Naive thymus-derived CD4-positive, alpha-beta T cell (primary cell): Measurements from ENCODE around the gene MMP26. TPM values are rescaled to one million over a fixed set of nuclear protein-coding genes. Genes with fewer than 3 reads are reported as not detected.

ENCODE experiments used
- ATAC-seq: fragments of 150-1000 bp; cut with Tn5 transposase; 2 replicates; pipeline ENCODE4 v1.10.0; 2021; ENCODE audit warnings: mild to moderate bottlenecking, moderate library complexity
- CTCF ChIA-PET: fragments of 350-600 bp; sonication (Branson Sonifier 250); formaldehyde crosslinking; loops from one replicate; lab custom pipeline; 2021; ENCODE audit warnings: antibody characterized with exemption; lab: Charles Lee
- POLR2A ChIA-PET: fragments of 350-600 bp; sonication (Branson Sonifier 250); formaldehyde crosslinking; loops from one replicate; lab custom pipeline; 2021; ENCODE audit warnings: antibody characterized with exemption, inconsistent platforms; lab: Charles Lee
- DNase-seq, 9 donors: peaks; one replicate each; pipeline versions ENCODE4 v3.0.0 to v3.0.0-alpha.2; 2020 to 2022; ENCODE audit warnings: mixed read lengths in 1 of 9
- H3K27ac ChIP-seq: one replicate; pipeline ENCODE4 v1.7.0; 2013; ENCODE audit warnings: mild to moderate bottlenecking, low read depth, low read length, moderate library complexity
- H3K27me3 ChIP-seq, 2 donors: one replicate each; pipeline ENCODE4 v1.7.0; 2013; ENCODE audit warnings: low read length in 2 of 2, mild to moderate bottlenecking in 2 of 2, moderate library complexity in 2 of 2; ENCODE audit not compliant: control insufficient read depth in 2 of 2, insufficient read depth in 2 of 2
- H3K36me3 ChIP-seq, 3 experiments: 1 replicate in 2 of 3; 2 replicates in 1 of 3; pipeline ENCODE4 v1.7.0; 2013; ENCODE audit warnings: low read length in 3 of 3, mild to moderate bottlenecking in 3 of 3, moderate library complexity in 1 of 3; ENCODE audit not compliant: insufficient read depth in 3 of 3, control insufficient read depth in 2 of 3
- H3K4me1 ChIP-seq, 2 donors: one replicate each; pipeline ENCODE4 v1.7.0; 2013; ENCODE audit warnings: low read length in 2 of 2, mild to moderate bottlenecking in 2 of 2, moderate library complexity in 1 of 2; ENCODE audit not compliant: control insufficient read depth in 2 of 2, insufficient read depth in 2 of 2
- H3K4me3 ChIP-seq: 2 replicates; pipeline ENCODE4 v1.7.0; 2013; ENCODE audit warnings: mild to moderate bottlenecking, low read length
- H3K9me3 ChIP-seq, 3 experiments: 1 replicate in 2 of 3; 2 replicates in 1 of 3; pipeline ENCODE4 v1.7.0; 2013; ENCODE audit warnings: low read length in 3 of 3; ENCODE audit not compliant: control insufficient read depth in 2 of 3
- H3K27ac Mint-ChIP-seq, 9 donors: one replicate each; pipeline ENCODE4 v1.8.0; 2020 to 2022; ENCODE audit warnings: mixed read lengths in 9 of 9, mild to moderate bottlenecking in 8 of 9, moderate library complexity in 5 of 9, inconsistent platforms in 2 of 9
- H3K27me3 Mint-ChIP-seq, 5 donors: one replicate each; pipeline ENCODE4 v1.8.0; 2021 to 2022; ENCODE audit warnings: mixed read lengths in 5 of 5, mild to moderate bottlenecking in 1 of 5
- H3K36me3 Mint-ChIP-seq, 5 donors: one replicate each; pipeline ENCODE4 v1.8.0; 2020 to 2022; ENCODE audit warnings: mixed read lengths in 5 of 5, mild to moderate bottlenecking in 3 of 5, inconsistent platforms in 1 of 5
- H3K4me1 Mint-ChIP-seq, 7 donors: one replicate each; pipeline ENCODE4 v1.8.0; 2020 to 2022; ENCODE audit warnings: mixed read lengths in 7 of 7, mild to moderate bottlenecking in 3 of 7, inconsistent platforms in 1 of 7
- H3K4me3 Mint-ChIP-seq, 10 donors: one replicate each; pipeline ENCODE4 v1.8.0; 2020 to 2022; ENCODE audit warnings: mild to moderate bottlenecking in 10 of 10, mixed read lengths in 10 of 10, moderate library complexity in 6 of 10, inconsistent platforms in 2 of 10
- H3K9me3 Mint-ChIP-seq, 11 donors: one replicate each; pipeline ENCODE4 v1.8.0; 2020 to 2022; ENCODE audit warnings: mixed read lengths in 11 of 11, mild to moderate bottlenecking in 4 of 11, inconsistent platforms in 1 of 11, moderate library complexity in 1 of 11
- intact Hi-C, 2 donors: fragments of 100-400 bp; cut with micrococcal nuclease; formaldehyde crosslinking; loops; one replicate each; pipeline ENCODE4 v1.15.1; 2023
- polyA plus RNA-seq, 2 donors: library from polyadenylated mRNA; unstranded; fragments of 300-500 nt; fragmentation: Illumina TruSeq; gene quantifications; one replicate each; pipeline ENCODE4 v1.2.3, GENCODE V29; 2021
- total RNA-seq, 6 experiments: library from RNA in 5 of 6; stranded (reverse) in 5 of 6; gene quantifications; 1 replicate in 5 of 6; 2 replicates in 1 of 6; pipeline ENCODE4 v1.2.3 and lab custom pipeline; 2021 to 2026

The MMP26 gene
- total and polyA plus RNA-seq, 7 experiments from 2014 or later: not detected

- DNase-seq: no peak
- no peaks in the 10 kb centered on the region for H3K9me3 Mint-ChIP-seq
- H3K36me3 Mint-ChIP-seq: no peaks in the 10 kb centered on the region
- ChIA-PET POLR2A (no interaction called here), CTCF (no interaction called here)
- no peaks in the 10 kb centered on the region for H3K9me3 ChIP-seq
- H3K4me3 Mint-ChIP-seq: no peak overlapping the region
- no peaks in the 10 kb centered on the region for H3K27me3 ChIP-seq
- H3K4me3 ChIP-seq: no peak overlapping the region
- H3K27ac Mint-ChIP-seq: no peak overlapping the region
- no peaks in the 10 kb centered on the region for H3K4me1 ChIP-seq
- no peaks in the 10 kb centered on the region for H3K36me3 ChIP-seq
- intact Hi-C loops: no loop called here
- peaks cover 2 to 49% (median 29%) of the 10 kb centered on the region in 5 donors for H3K27me3 Mint-ChIP-seq
- no peak overlapping the region for H3K27ac ChIP-seq
- no peaks in the 10 kb centered on the region for H3K4me1 Mint-ChIP-seq
- no peak for ATAC-seq
These were observed 32.8 kb upstream of the MMP26 start for GRCh38 chr11:4671741-4672140.

GRCh38 chr11:4672470-4672869, 32.1 kb upstream of the MMP26 start:
- peaks cover 2 to 50% (median 30%) of the 10 kb centered on the region in 5 donors for H3K27me3 Mint-ChIP-seq

GRCh38 chr11:4673781-4674180, 30.8 kb upstream of the MMP26 start:
- ATAC-seq (no peak), DNase-seq (no peak)
- H3K27me3 Mint-ChIP-seq: peaks cover 2 to 50% (median 30%) of the 10 kb centered on the region in 5 donors
- H3K4me3 Mint-ChIP-seq: no peak overlapping the region
- intact Hi-C loops: no loop called here
- no peak overlapping the region for H3K27ac Mint-ChIP-seq
- ChIA-PET POLR2A (no interaction called here), CTCF (no interaction called here)
- no peak overlapping the region for H3K4me3 ChIP-seq
- H3K36me3 Mint-ChIP-seq: no peaks in the 10 kb centered on the region
- no peaks in the 10 kb centered on the region for H3K9me3 Mint-ChIP-seq
- H3K27ac ChIP-seq: no peak overlapping the region
- H3K4me1 ChIP-seq: no peaks in the 10 kb centered on the region
- no peaks in the 10 kb centered on the region for H3K36me3 ChIP-seq
- no peaks in the 10 kb centered on the region for H3K9me3 ChIP-seq
- H3K27me3 ChIP-seq: no peaks in the 10 kb centered on the region
- no peaks in the 10 kb centered on the region for H3K4me1 Mint-ChIP-seq

More at GRCh38 chr11:4672470-4672869, 32.1 kb upstream of the MMP26 start:
- H3K4me3 ChIP-seq: no peak overlapping the region
- ATAC-seq (no peak), DNase-seq (no peak)
- no peak overlapping the region for H3K27ac Mint-ChIP-seq
- ChIA-PET POLR2A (no interaction called here), CTCF (no interaction called here)
- no peaks in the 10 kb centered on the region for H3K9me3 Mint-ChIP-seq
- H3K27me3 ChIP-seq: no peaks in the 10 kb centered on the region
- no peaks in the 10 kb centered on the region for H3K36me3 Mint-ChIP-seq
- no peak overlapping the region for H3K4me3 Mint-ChIP-seq
- no peaks in the 10 kb centered on the region for H3K9me3 ChIP-seq
- H3K4me1 Mint-ChIP-seq: no peaks in the 10 kb centered on the region
- H3K4me1 ChIP-seq: no peaks in the 10 kb centered on the region
- no peak overlapping the region for H3K27ac ChIP-seq
- H3K36me3 ChIP-seq: no peaks in the 10 kb centered on the region
- intact Hi-C loops: no loop called here

- intact Hi-C loops: no loop called here
- Histone ChIP-seq H3K36me3 (no peaks in the 10 kb centered on the region), H3K27me3 (no peaks in the 10 kb centered on the region), H3K4me3 (no peak overlapping the region), H3K4me1 (no peaks in the 10 kb centered on the region), H3K27ac (no peak overlapping the region), H3K9me3 (no peaks in the 10 kb centered on the region)
- CTCF ChIA-PET: no interaction called here
- Mint-ChIP-seq H3K27me3 (peaks cover 0 to 38% (median 22%) of the 10 kb centered on the region in 5 donors), H3K27ac (no peak overlapping the region), H3K36me3 (no peaks in the 10 kb centered on the region), H3K4me3 (no peak overlapping the region), H3K4me1 (no peaks in the 10 kb centered on the region), H3K9me3 (no peaks in the 10 kb centered on the region)
- POLR2A ChIA-PET: no interaction called here
- no peak for DNase-seq
- no peak for ATAC-seq
These were observed 26.6 kb upstream of the MMP26 start for GRCh38 chr11:4677948-4678347.

GRCh38 chr11:4680341-4680740, 24.2 kb upstream of the MMP26 start:
- no peaks in the 10 kb centered on the region for H3K9me3 ChIP-seq
- Mint-ChIP-seq H3K4me3 (no peak overlapping the region), H3K9me3 (no peaks in the 10 kb centered on the region), H3K27me3 (peaks cover 0 to 26% (median 18%) of the 10 kb centered on the region in 5 donors), H3K4me1 (no peaks in the 10 kb centered on the region), H3K36me3 (no peaks in the 10 kb centered on the region), H3K27ac (no peak overlapping the region)
- DNase-seq: no peak
- no peaks in the 10 kb centered on the region for H3K4me1 ChIP-seq
- ChIA-PET CTCF (no interaction called here), POLR2A (no interaction called here)
- no peaks in the 10 kb centered on the region for H3K36me3 ChIP-seq
- intact Hi-C loops: no loop called here
- H3K27ac ChIP-seq: no peak overlapping the region
- H3K4me3 ChIP-seq: no peak overlapping the region
- no peak for ATAC-seq
- H3K27me3 ChIP-seq: no peaks in the 10 kb centered on the region

- H3K27ac ChIP-seq: no peak overlapping the region
- no peak overlapping the region for H3K4me3 Mint-ChIP-seq
- H3K27me3 Mint-ChIP-seq: peaks cover 0 to 11% (median 6%) of the 10 kb centered on the region in 5 donors
- DNase-seq (no peak), ATAC-seq (no peak)
- H3K9me3 ChIP-seq: no peaks in the 10 kb centered on the region
- no peaks in the 10 kb centered on the region for H3K27me3 ChIP-seq
- H3K4me3 ChIP-seq: no peak overlapping the region
- H3K36me3 Mint-ChIP-seq: no peaks in the 10 kb centered on the region
- H3K27ac Mint-ChIP-seq: no peak overlapping the region
- no peaks in the 10 kb centered on the region for H3K4me1 ChIP-seq
- H3K9me3 Mint-ChIP-seq: no peaks in the 10 kb centered on the region
- CTCF ChIA-PET: no interaction called here
- POLR2A ChIA-PET: no interaction called here
- intact Hi-C loops: no loop called here
- no peaks in the 10 kb centered on the region for H3K36me3 ChIP-seq
- H3K4me1 Mint-ChIP-seq: no peaks in the 10 kb centered on the region
These were observed 21.8 kb upstream of the MMP26 start for GRCh38 chr11:4682623-4683419.

GRCh38 chr11:4684631-4685285, 19.8 kb upstream of the MMP26 start:
- no peaks in the 10 kb centered on the region for H3K9me3 Mint-ChIP-seq

More at GRCh38 chr11:4684631-4685285, 19.8 kb upstream of the MMP26 start:
- no peaks in the 10 kb centered on the region for H3K9me3 ChIP-seq
- Mint-ChIP-seq H3K27ac (no peak overlapping the region), H3K4me3 (no peak overlapping the region), H3K27me3 (peaks cover 0 to 10% (median 5%) of the 10 kb centered on the region in 5 donors), H3K36me3 (no peaks in the 10 kb centered on the region), H3K4me1 (no peaks in the 10 kb centered on the region)
- no peak for DNase-seq
- ChIA-PET POLR2A (no interaction called here), CTCF (no interaction called here)
- intact Hi-C loops: no loop called here
- no peaks in the 10 kb centered on the region for H3K36me3 ChIP-seq
- no peaks in the 10 kb centered on the region for H3K27me3 ChIP-seq
- no peak for ATAC-seq
- no peak overlapping the region for H3K27ac ChIP-seq
- no peaks in the 10 kb centered on the region for H3K4me1 ChIP-seq
- no peak overlapping the region for H3K4me3 ChIP-seq
